Measurements from ENCODE around the gene PHLPP1.

Gene PHLPP1

GRCh38 chr18:62865498-62865897, 150.2 kb downstream of the PHLPP1 start:
- Mint-ChIP-seq H3K9me3 (no peaks in the 10 kb centered on the region), H3K27me3 (ENCODE audit: low read depth) (no peaks in the 10 kb centered on the region), H3K4me1 (ENCODE audit: low read depth) (peaks cover 17% of the 10 kb centered on the region), H3K4me3 (no peak overlapping the region), H3K27ac (no peak overlapping the region), H3K36me3 (ENCODE audit: low read depth) (no peaks in the 10 kb centered on the region)

GRCh38 chr18:62867534-62867933, 152.2 kb downstream of the PHLPP1 start:
- H3K4me1 Mint-ChIP-seq (ENCODE audit: low read depth), result peaks cover 17% of the 10 kb centered on the region
- no peak overlapping the region for H3K27ac Mint-ChIP-seq
- no peaks in the 10 kb centered on the region for H3K27me3 Mint-ChIP-seq (ENCODE audit: low read depth)

GRCh38 chr18:62868645-62869044, 153.3 kb downstream of the PHLPP1 start:
- H3K4me1 Mint-ChIP-seq (ENCODE audit: low read depth), result peaks cover 17% of the 10 kb centered on the region
- no peak overlapping the region for H3K4me3 Mint-ChIP-seq
- H3K27ac Mint-ChIP-seq, result peak overlapping the region; percentile 95
- no peaks in the 10 kb centered on the region for H3K9me3 Mint-ChIP-seq
- peaks cover 3% of the 10 kb centered on the region for H3K36me3 Mint-ChIP-seq (ENCODE audit: low read depth)
- no peaks in the 10 kb centered on the region for H3K27me3 Mint-ChIP-seq (ENCODE audit: low read depth)

More at GRCh38 chr18:62867534-62867933, 152.2 kb downstream of the PHLPP1 start:
- Mint-ChIP-seq H3K36me3 (ENCODE audit: low read depth) (peaks cover 3% of the 10 kb centered on the region), H3K9me3 (no peaks in the 10 kb centered on the region), H3K4me3 (no peak overlapping the region)

DNA sequence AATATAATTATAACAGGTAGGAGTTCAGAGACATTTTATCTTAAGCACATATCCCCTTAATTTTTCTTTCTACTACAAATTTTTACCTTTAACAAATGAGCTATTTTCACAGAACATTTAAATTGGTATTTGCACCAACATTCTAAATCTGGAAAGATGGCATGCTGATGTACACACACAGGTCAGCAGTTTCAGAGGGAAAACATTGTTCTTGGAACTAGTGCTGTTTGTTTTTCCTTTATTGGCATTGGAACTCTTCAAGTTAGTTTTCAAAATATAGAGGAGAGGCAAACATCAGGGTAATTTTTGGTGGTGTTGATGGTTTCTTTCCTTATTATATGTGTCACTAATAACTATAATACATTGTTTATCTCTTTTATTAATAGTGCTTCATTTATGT, 155.3 kb downstream of the PHLPP1 start:
- Mint-ChIP-seq H3K27ac (no peak overlapping the region), H3K4me3 (no peak overlapping the region), H3K9me3 (no peaks in the 10 kb centered on the region), H3K36me3 (ENCODE audit: low read depth) (peaks cover 3% of the 10 kb centered on the region), H3K27me3 (ENCODE audit: low read depth) (no peaks in the 10 kb centered on the region), H3K4me1 (ENCODE audit: low read depth) (peaks cover 19% of the 10 kb centered on the region)

GRCh38 chr18:62875323-62875722, 160.0 kb downstream of the PHLPP1 start:
- peaks cover 7% of the 10 kb centered on the region for H3K4me1 Mint-ChIP-seq (ENCODE audit: low read depth)
- no peaks in the 10 kb centered on the region for H3K9me3 Mint-ChIP-seq
- H3K4me3 Mint-ChIP-seq, result no peak overlapping the region

DNA sequence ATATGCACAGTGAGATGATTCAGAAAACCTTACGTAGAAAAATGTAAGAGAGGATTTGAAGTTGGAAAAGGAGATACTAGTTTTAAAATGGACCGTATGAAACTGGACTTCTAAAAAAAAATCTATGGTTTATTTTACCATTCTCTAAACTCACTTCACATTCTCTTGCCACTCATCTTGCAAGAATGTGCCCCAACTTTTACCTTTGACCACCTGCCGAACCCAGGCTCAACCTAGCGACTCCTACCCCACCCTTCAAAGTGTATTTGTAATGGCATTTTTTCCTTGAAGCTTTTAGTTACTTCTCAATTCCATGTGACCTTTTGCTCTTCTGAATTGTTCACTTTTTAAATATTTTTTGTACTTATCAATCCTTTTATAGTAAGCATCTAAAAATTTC, 160.8 kb downstream of the PHLPP1 start:
- Mint-ChIP-seq H3K9me3 (no peaks in the 10 kb centered on the region), H3K36me3 (ENCODE audit: low read depth) (peaks cover 3% of the 10 kb centered on the region), H3K4me3 (no peak overlapping the region), H3K4me1 (ENCODE audit: low read depth) (peaks cover 6% of the 10 kb centered on the region), H3K27me3 (ENCODE audit: low read depth) (no peaks in the 10 kb centered on the region), H3K27ac (no peak overlapping the region)

More at GRCh38 chr18:62875323-62875722, 160.0 kb downstream of the PHLPP1 start:
- no peak overlapping the region for H3K27ac Mint-ChIP-seq
- no peaks in the 10 kb centered on the region for H3K27me3 Mint-ChIP-seq (ENCODE audit: low read depth)
- peaks cover 3% of the 10 kb centered on the region for H3K36me3 Mint-ChIP-seq (ENCODE audit: low read depth)

- peaks cover 3% of the 10 kb centered on the region for H3K36me3 Mint-ChIP-seq (ENCODE audit: low read depth)
- H3K4me3 Mint-ChIP-seq, result no peak overlapping the region
- no peaks in the 10 kb centered on the region for H3K27me3 Mint-ChIP-seq (ENCODE audit: low read depth)
- no peak overlapping the region for H3K27ac Mint-ChIP-seq
- peaks cover 10% of the 10 kb centered on the region for H3K4me1 Mint-ChIP-seq (ENCODE audit: low read depth)
- H3K9me3 Mint-ChIP-seq, result no peaks in the 10 kb centered on the region
Measured at GRCh38 chr18:62876828-62877227, 161.5 kb downstream of the PHLPP1 start.

- no peak overlapping the region for H3K4me3 Mint-ChIP-seq
- no peaks in the 10 kb centered on the region for H3K9me3 Mint-ChIP-seq
- H3K4me1 Mint-ChIP-seq (ENCODE audit: low read depth), result peaks cover 12% of the 10 kb centered on the region
- no peak overlapping the region for H3K27ac Mint-ChIP-seq
- no peaks in the 10 kb centered on the region for H3K36me3 Mint-ChIP-seq (ENCODE audit: low read depth)
- H3K27me3 Mint-ChIP-seq (ENCODE audit: low read depth), result no peaks in the 10 kb centered on the region
Measured at GRCh38 chr18:62877411-62878221, 162.3 kb downstream of the PHLPP1 start.

- no peaks in the 10 kb centered on the region for H3K36me3 Mint-ChIP-seq (ENCODE audit: low read depth)
- H3K4me3 Mint-ChIP-seq, result no peak overlapping the region
- no peaks in the 10 kb centered on the region for H3K27me3 Mint-ChIP-seq (ENCODE audit: low read depth)
- no peaks in the 10 kb centered on the region for H3K9me3 Mint-ChIP-seq
- H3K27ac Mint-ChIP-seq, result no peak overlapping the region
- peaks cover 12% of the 10 kb centered on the region for H3K4me1 Mint-ChIP-seq (ENCODE audit: low read depth)
Measured at GRCh38 chr18:62878305-62878704, 163.0 kb downstream of the PHLPP1 start.

- Mint-ChIP-seq H3K27me3 (ENCODE audit: low read depth) (no peaks in the 10 kb centered on the region), H3K4me1 (ENCODE audit: low read depth) (peaks cover 10% of the 10 kb centered on the region), H3K9me3 (no peaks in the 10 kb centered on the region), H3K27ac (no peak overlapping the region), H3K4me3 (no peak overlapping the region), H3K36me3 (ENCODE audit: low read depth) (no peaks in the 10 kb centered on the region)
Measured at GRCh38 chr18:62880034-62880433, 164.7 kb downstream of the PHLPP1 start.

DNA sequence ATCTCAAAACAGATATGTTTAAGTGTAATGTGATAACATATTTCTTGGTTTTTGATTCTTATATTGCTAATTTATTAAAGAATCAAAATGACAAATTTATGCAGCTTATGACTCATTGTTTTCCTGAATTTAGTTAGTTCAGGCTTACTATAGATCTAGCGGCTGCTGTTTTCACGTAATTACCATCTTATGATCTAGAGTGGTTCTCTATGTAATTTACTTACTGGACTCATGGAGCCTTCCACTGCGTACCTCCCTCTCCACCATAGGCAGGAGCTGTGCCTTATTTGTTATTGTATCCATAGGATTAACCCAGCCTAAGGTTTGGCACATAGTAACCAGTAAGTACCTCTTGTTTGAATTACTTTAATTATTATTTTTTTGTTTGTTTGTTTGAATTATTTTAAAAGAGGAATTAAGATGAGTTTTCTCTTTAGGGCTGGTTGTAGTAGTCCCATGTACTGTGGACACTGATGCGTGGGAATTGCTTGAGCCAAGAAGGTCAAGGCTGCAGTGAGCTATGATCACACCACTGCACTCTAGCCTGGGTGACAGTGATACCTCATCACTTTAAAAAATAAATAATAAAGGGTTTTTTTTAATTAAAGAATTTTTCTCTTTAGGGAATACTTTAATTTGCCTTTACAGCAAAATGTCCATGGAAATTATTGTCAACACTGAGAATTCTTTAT, 165.5 kb downstream of the PHLPP1 start:
- Mint-ChIP-seq H3K27me3 (ENCODE audit: low read depth) (no peaks in the 10 kb centered on the region), H3K4me1 (ENCODE audit: low read depth) (peaks cover 10% of the 10 kb centered on the region), H3K27ac (no peak overlapping the region), H3K36me3 (ENCODE audit: low read depth) (no peaks in the 10 kb centered on the region), H3K9me3 (no peaks in the 10 kb centered on the region), H3K4me3 (no peak overlapping the region)

- H3K4me3 Mint-ChIP-seq, result no peak overlapping the region
- no peaks in the 10 kb centered on the region for H3K9me3 Mint-ChIP-seq
- no peak overlapping the region for H3K27ac Mint-ChIP-seq
- H3K36me3 Mint-ChIP-seq (ENCODE audit: low read depth), result no peaks in the 10 kb centered on the region
- H3K4me1 Mint-ChIP-seq (ENCODE audit: low read depth), result peaks cover 10% of the 10 kb centered on the region
- no peaks in the 10 kb centered on the region for H3K27me3 Mint-ChIP-seq (ENCODE audit: low read depth)
Measured at GRCh38 chr18:62881509-62882016, 166.2 kb downstream of the PHLPP1 start.

- Mint-ChIP-seq H3K36me3 (ENCODE audit: low read depth) (no peaks in the 10 kb centered on the region), H3K4me1 (ENCODE audit: low read depth) (peaks cover 10% of the 10 kb centered on the region), H3K9me3 (no peaks in the 10 kb centered on the region), H3K27ac (no peak overlapping the region), H3K4me3 (no peak overlapping the region), H3K27me3 (ENCODE audit: low read depth) (no peaks in the 10 kb centered on the region)
Measured at GRCh38 chr18:62883937-62884735, 168.8 kb downstream of the PHLPP1 start.

- Mint-ChIP-seq H3K27me3 (ENCODE audit: low read depth) (no peaks in the 10 kb centered on the region), H3K27ac (no peak overlapping the region)
Measured at GRCh38 chr18:62885804-62886203, 170.5 kb downstream of the PHLPP1 start.

More at GRCh38 chr18:62885804-62886203, 170.5 kb downstream of the PHLPP1 start:
- Mint-ChIP-seq H3K9me3 (no peaks in the 10 kb centered on the region), H3K4me1 (ENCODE audit: low read depth) (peaks cover 6% of the 10 kb centered on the region), H3K4me3 (no peak overlapping the region), H3K36me3 (ENCODE audit: low read depth) (no peaks in the 10 kb centered on the region)

All from T-helper 1 cell treated with Interleukin-12 subunit alpha and Interleukin-12 subunit beta and Interleukin-4 antibody, amounts not matched to agents 30 μg/mL and 1 μg/mL, for 36 hours (primary cell).